Adrenal gland (tissue), 12 donors: ENCODE results near the gene REST. TPM values are rescaled to one million over a fixed set of nuclear protein-coding genes. Genes with fewer than 3 reads are reported as not detected.

Source experiments
- DNase-seq, 7 donors: peaks; one replicate each; pipeline ENCODE4 v3.0.0-alpha.2; 2019 to 2020
- H3K27ac ChIP-seq, 5 donors: fragments of 200-600 bp; sonication (generic) in 4 of 5; 1 replicate in 3 of 5; 2 replicates in 2 of 5; pipeline versions ENCODE4 v1.5.1 to v1.8.0; 2016 to 2020; ENCODE audit warnings: mild to moderate bottlenecking in 1 of 5
- H3K27me3 ChIP-seq: fragments of 200-600 bp; 2 replicates; pipeline ENCODE4 v1.8.0; 2021
- H3K36me3 ChIP-seq, 2 donors: fragments of 200-600 bp; replicated peaks in 1 of 2; 1 replicate in 1 of 2; 2 replicates in 1 of 2; pipeline versions ENCODE4 v1.5.1 to v1.8.0; 2018 to 2022
- H3K4me1 ChIP-seq, 2 donors: fragments of 200-600 bp; replicated peaks in 1 of 2; 1 replicate in 1 of 2; 2 replicates in 1 of 2; pipeline versions ENCODE4 v1.5.1 to v1.8.0; 2018 to 2021
- H3K4me3 ChIP-seq, 4 donors: fragments of 200-600 bp; sonication (generic) in 3 of 4; one replicate each; pipeline ENCODE4 v1.5.1; 2016 to 2018
- H3K9me3 ChIP-seq, 3 donors: fragments of 200-600 bp; sonication (generic) in 1 of 3; replicated peaks in 1 of 3; 1 replicate in 2 of 3; 2 replicates in 1 of 3; pipeline versions ENCODE4 v1.5.1 to v1.8.0; 2016 to 2021
- CTCF ChIP-seq, 6 experiments: fragments of 450-650 bp in 4 of 6; fragments of 200-600 bp in 2 of 6; sonication (generic) in 1 of 6; IDR thresholded peaks; 1 replicate in 5 of 6; 2 replicates in 1 of 6; pipeline versions ENCODE4 v1.5.1 to v1.8.0; 2016 to 2021; ENCODE audit warnings: antibody characterized with exemption in 6 of 6, mild to moderate bottlenecking in 2 of 6, moderate library complexity in 1 of 6
- POLR2A ChIP-seq, 2 donors: fragments of 450-650 bp; IDR thresholded peaks; one replicate each; pipeline ENCODE4 v1.6.1; 2017; ENCODE audit warnings: antibody characterized with exemption in 2 of 2, mild to moderate bottlenecking in 2 of 2, moderate library complexity in 1 of 2
- WGBS, 4 donors: extraction: QIAGEN DNeasy Blood & Tissue Kit in 2 of 4; methylation state at CpG; one replicate each; pipeline versions ENCODE4 v1.1.5 to v1.1.7; 2013 to 2017; 5-methylcytosine and 5-hydroxymethylcytosine counted together
- intact Hi-C, 2 donors: fragments of 100-400 bp; cut with DNase I; formaldehyde crosslinking; loops; one replicate each; pipeline versions ENCODE4 v1.14.1 to v1.15.0; 2022 to 2023
- polyA plus RNA-seq, 3 donors: library from polyadenylated mRNA; stranded (reverse); fragments of 200-250 nt in 2 of 3; fragments of 350-450 nt in 1 of 3; fragmentation: Illumina TruSeq in 1 of 3; extraction: RNeasy Lipid Tissue Mini Kit (QIAGEN cat#74804) in 1 of 3; gene quantifications; one replicate each; pipeline ENCODE4 v1.2.3, GENCODE V29; 2013 to 2014
- total RNA-seq, 9 donors: library from RNA; depleted of rRNA in 4 of 9; stranded (reverse); fragments of >200 nt in 4 of 9; fragments of 120-200 nt in 1 of 9; fragmentation: NEBNext Ultra II Directional in 1 of 9; extraction: Animal tissue kit (Norgen Biotek cat#: 25700) in 1 of 9; gene quantifications; one replicate each; pipeline versions ENCODE4 v1.1.0 to v1.2.4, GENCODE V29; 2013 to 2023
- donor health status: healthy with polysubstance abuse.
- donor health status: Bipolar disorder and iron deficiency.
- donor health status: DM: yes; HTN: yes; CAD: no.
- donor health status: DM: no; HTN: no; CAD: no.
- donor health status: DM: no; HTN: no; CAD: no.
- donor health status: DM: yes; HTN: yes; CAD: no.

REST gene
- total and polyA plus RNA-seq, 12 donors, result 3.3 to 42.3 (median 23.8) TPM

GRCh38 chr4:56940971-56941370, 33.3 kb downstream of the REST start:
- Histone ChIP-seq H3K9me3 (no peaks in the 10 kb centered on the region), H3K27me3 (no peaks in the 10 kb centered on the region), H3K4me1 (no peaks in the 10 kb centered on the region), H3K4me3 (no peak overlapping the region), H3K27ac (no peak overlapping the region), H3K36me3 (no peaks in the 10 kb centered on the region)
- DNase-seq, result no peak
- intact Hi-C loops, result no loop called here
- TF ChIP-seq POLR2A (IDR thresholded peaks at IDR 0.05) (no peak), CTCF (IDR thresholded peaks at IDR 0.05) (no peak)

- H3K9me3 ChIP-seq, result no peaks in the 10 kb centered on the region
- TF ChIP-seq POLR2A (IDR thresholded peaks at IDR 0.05) (no peak), CTCF (IDR thresholded peaks at IDR 0.05) (no peak)
- DNase-seq, result no peak
- intact Hi-C loops, result no loop called here
- WGBS, 4 donors, result 80 to 82% (median 82%) methylated on average over 3 of the region's 3 CpGs
- no peaks in the 10 kb centered on the region for H3K27me3 ChIP-seq
- H3K4me1 ChIP-seq, result no peaks in the 10 kb centered on the region
- no peaks in the 10 kb centered on the region for H3K36me3 ChIP-seq
- no peak overlapping the region for H3K4me3 ChIP-seq
- no peak overlapping the region for H3K27ac ChIP-seq
Observed at GRCh38 chr4:56941403-56941802, 33.7 kb downstream of the REST start.

GRCh38 chr4:56953680-56954520, 46.2 kb downstream of the REST start:
- H3K36me3 ChIP-seq, result no peaks in the 10 kb centered on the region
- TF ChIP-seq POLR2A (IDR thresholded peaks at IDR 0.05), result no peak
- no peak for TF ChIP-seq CTCF (IDR thresholded peaks at IDR 0.05)
- intact Hi-C loops, result no loop called here
- no peak overlapping the region for H3K4me3 ChIP-seq
- WGBS, 4 donors, result 84 to 95% (median 92%) methylated on average over 9 of the region's 9 CpGs
- no peaks in the 10 kb centered on the region for H3K9me3 ChIP-seq
- no peaks in the 10 kb centered on the region for H3K27me3 ChIP-seq
- no peaks in the 10 kb centered on the region for H3K4me1 ChIP-seq
- DNase-seq, result no peak
- no peak overlapping the region for H3K27ac ChIP-seq

GRCh38 chr4:56958111-56958517, 50.4 kb downstream of the REST start:
- Histone ChIP-seq H3K27ac (peak overlapping the region in 2 of 5 donors; percentile 44 to 46), H3K36me3 (peaks cover 0 to 14% of the 10 kb centered on the region in 2 donors), H3K9me3 (no peaks in the 10 kb centered on the region), H3K4me3 (no peak overlapping the region), H3K4me1 (no peaks in the 10 kb centered on the region), H3K27me3 (no peaks in the 10 kb centered on the region)
- DNase-seq, result peak; percentile 48 to 92 (median 76)
- 39 to 53% (median 44%) methylated on average over 7 of the region's 7 CpGs for WGBS, 4 donors
- TF ChIP-seq POLR2A (IDR thresholded peaks at IDR 0.05), result no peak
- TF ChIP-seq CTCF (IDR thresholded peaks at IDR 0.05), result no peak
- intact Hi-C loops, result no loop called here
